Adrenal gland (tissue), 5 donors: ENCODE results near the gene CES2.

Experiments used
- CTCF ChIP-seq, 6 experiments: fragments of 450-650 bp in 4 of 6; fragments of 200-600 bp in 2 of 6; sonication (generic) in 1 of 6; IDR thresholded peaks; 1 replicate in 5 of 6; 2 replicates in 1 of 6; pipeline versions ENCODE4 v1.5.1 to v1.8.0; 2016 to 2021; ENCODE audit warnings: antibody characterized with exemption in 6 of 6, mild to moderate bottlenecking in 2 of 6, moderate library complexity in 1 of 6
- POLR2A ChIP-seq, 2 donors: fragments of 450-650 bp; IDR thresholded peaks; one replicate each; pipeline ENCODE4 v1.6.1; 2017; ENCODE audit warnings: antibody characterized with exemption in 2 of 2, mild to moderate bottlenecking in 2 of 2, moderate library complexity in 1 of 2
- donor health status: DM: no; HTN: no; CAD: no.

- no peak for TF ChIP-seq CTCF (IDR thresholded peaks at IDR 0.05)
- peak in 1 of 2 donors; percentile 35 for TF ChIP-seq POLR2A (IDR thresholded peaks at IDR 0.05)
Observed at GRCh38 chr16:66926171-66926947, 9.0 kb upstream of the CES2 start.
